ENCODE measurements around the gene GABRG2. TPM values are rescaled to one million over a fixed set of nuclear protein-coding genes. Genes with fewer than 3 reads are reported as not detected.
"Not testable (repeated sequence)": the region's sequence is repeated elsewhere in the genome, so short reads cannot be mapped to it uniquely, and the experiment has no call there.

GABRG2 gene
- total RNA-seq, 1 donor from 2014 or later = not detected

DNA sequence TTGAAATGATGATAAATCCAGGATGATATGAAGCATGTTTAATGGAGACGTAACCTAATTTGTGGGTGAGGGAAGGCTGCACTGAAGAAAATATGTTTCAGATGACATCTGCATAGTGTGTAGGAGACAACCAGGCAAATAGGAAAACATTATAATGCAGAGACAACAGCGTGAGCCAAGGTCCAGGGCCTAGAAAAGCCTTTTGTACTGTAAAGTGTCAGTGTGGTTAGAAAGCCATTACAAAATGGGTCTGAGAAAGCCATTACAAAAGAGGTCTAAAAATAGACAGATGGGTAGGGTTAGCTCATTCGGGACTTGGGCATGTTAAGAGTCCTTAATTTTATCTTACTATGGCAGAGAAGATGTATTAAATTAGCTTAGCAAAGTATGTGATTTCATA, 14.9 kb upstream of the GABRG2 start:
- Histone ChIP-seq H3K9me3 (no peaks in the 10 kb centered on the region), H3K36me3 (no peaks in the 10 kb centered on the region), H3K27ac (no peak overlapping the region), H3K4me1 (no peaks in the 10 kb centered on the region), H3K27me3 (no peaks in the 10 kb centered on the region), H3K4me3 (no peak overlapping the region)
- DNase-seq (no peak), ATAC-seq (no peak)
- TF ChIP-seq, protein P1, sequence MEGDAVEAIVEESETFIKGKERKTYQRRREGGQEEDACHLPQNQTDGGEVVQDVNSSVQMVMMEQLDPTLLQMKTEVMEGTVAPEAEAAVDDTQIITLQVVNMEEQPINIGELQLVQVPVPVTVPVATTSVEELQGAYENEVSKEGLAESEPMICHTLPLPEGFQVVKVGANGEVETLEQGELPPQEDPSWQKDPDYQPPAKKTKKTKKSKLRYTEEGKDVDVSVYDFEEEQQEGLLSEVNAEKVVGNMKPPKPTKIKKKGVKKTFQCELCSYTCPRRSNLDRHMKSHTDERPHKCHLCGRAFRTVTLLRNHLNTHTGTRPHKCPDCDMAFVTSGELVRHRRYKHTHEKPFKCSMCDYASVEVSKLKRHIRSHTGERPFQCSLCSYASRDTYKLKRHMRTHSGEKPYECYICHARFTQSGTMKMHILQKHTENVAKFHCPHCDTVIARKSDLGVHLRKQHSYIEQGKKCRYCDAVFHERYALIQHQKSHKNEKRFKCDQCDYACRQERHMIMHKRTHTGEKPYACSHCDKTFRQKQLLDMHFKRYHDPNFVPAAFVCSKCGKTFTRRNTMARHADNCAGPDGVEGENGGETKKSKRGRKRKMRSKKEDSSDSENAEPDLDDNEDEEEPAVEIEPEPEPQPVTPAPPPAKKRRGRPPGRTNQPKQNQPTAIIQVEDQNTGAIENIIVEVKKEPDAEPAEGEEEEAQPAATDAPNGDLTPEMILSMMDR (IDR thresholded peaks at IDR 0.05) = no peak
- intact Hi-C loops (cut with DNase I) = no loop called here

DNA sequence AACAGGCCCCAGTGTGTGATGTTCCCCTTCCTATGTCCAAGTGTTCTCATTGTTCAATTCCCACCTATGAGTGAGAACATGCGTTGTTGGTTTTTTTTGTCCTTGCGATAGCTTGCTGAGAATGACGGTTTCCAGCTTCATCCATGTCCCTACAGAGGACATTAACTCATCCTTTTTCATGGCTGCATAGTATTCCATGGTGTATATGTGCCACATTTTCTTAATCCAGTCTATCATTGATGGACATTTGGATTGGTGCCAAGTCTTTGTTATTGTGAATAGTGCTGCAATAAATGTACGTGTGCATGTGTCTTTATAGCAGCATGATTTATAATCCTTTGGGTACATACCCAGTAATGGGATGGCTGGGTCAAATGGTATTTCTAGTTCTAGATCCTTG, 12.5 kb upstream of the GABRG2 start:
- intact Hi-C loops (cut with DNase I); DNase-seq; H3K4me3 ChIP-seq; H3K9me3 ChIP-seq; ATAC-seq; H3K36me3 ChIP-seq; H3K27me3 ChIP-seq; H3K4me1 ChIP-seq; H3K27ac ChIP-seq: not testable (repeated sequence)

DNA sequence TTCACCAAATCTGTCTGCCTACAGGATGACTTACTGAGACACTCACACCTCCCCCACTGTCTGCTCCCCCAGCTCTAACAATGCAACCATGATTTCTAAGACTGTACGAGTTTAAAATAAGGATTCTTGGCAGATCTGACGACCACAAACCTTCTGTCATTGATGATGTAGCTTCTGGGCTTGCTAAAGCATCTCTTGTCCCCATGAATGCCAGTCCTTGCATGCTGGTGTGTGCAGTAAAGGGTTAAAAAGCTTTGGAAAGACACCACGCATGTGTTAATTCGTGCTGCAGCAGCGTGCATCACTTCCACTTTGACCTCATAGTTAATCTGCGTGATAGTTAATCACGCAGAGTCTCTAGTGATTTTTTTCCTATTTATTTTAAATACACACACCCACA, 411 bp upstream of the GABRG2 start:
- no peaks in the 10 kb centered on the region for H3K27me3 ChIP-seq
- H3K27ac ChIP-seq = no peak overlapping the region
- no peaks in the 10 kb centered on the region for H3K4me1 ChIP-seq
- H3K4me3 ChIP-seq = no peak overlapping the region
- ATAC-seq (no peak), DNase-seq (no peak)
- H3K9me3 ChIP-seq = no peaks in the 10 kb centered on the region
- H3K36me3 ChIP-seq = no peaks in the 10 kb centered on the region
- TF ChIP-seq, protein P1 (IDR thresholded peaks at IDR 0.05) = no peak
- intact Hi-C loops (cut with DNase I) = no loop called here

DNA sequence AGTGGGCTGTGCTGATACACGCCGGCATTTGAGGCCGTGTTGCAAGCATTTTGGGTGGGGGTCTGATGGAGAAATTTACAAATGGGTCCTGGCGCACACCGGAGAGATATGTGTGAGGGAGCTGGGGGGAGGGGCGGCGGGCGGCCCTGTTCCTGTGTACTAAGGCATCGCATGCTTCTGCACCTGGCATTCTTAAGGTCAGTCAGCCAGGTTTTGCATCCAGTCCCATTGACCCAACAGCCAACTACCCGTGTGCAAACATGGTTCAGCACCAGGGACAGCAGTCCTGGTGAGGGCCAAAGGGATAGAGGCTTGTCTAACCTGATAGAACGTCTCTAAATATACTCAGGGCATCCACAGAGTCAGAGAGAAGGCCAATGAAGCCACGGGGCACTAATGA, 839 bp downstream of the GABRG2 start:
- Histone ChIP-seq H3K27ac (no peak overlapping the region), H3K4me3 (no peak overlapping the region), H3K9me3 (no peaks in the 10 kb centered on the region), H3K4me1 (no peaks in the 10 kb centered on the region), H3K27me3 (no peaks in the 10 kb centered on the region), H3K36me3 (no peaks in the 10 kb centered on the region)
- no peak for DNase-seq
- TF ChIP-seq, protein P1 (IDR thresholded peaks at IDR 0.05) = no peak
- intact Hi-C loops (cut with DNase I) = no loop called here
- ATAC-seq = peak; percentile 78

DNA sequence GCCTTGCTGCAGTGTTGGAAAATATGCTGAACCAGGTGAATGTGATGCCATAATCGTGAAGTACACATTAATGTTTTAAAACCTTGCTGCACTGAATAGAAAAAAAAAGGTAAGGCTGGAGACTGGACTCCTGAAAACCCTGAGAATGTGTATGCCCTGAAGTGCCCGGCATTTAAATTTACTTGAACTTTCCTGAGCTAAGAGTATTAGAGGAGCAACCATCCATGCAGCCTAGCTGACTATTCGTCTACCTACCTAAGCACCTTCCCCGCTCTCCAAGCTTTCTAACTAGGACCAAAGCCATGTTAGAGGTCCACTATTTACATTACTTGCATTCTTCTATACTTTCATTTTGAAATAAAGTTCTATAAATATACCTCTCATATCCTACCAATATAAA, 1.4 kb downstream of the GABRG2 start:
- Histone ChIP-seq H3K27ac (no peak overlapping the region), H3K4me1 (no peaks in the 10 kb centered on the region), H3K27me3 (no peaks in the 10 kb centered on the region), H3K36me3 (no peaks in the 10 kb centered on the region), H3K9me3 (no peaks in the 10 kb centered on the region), H3K4me3 (no peak overlapping the region)
- no peak for ATAC-seq
- intact Hi-C loops (cut with DNase I) = no loop called here
- no peak for DNase-seq
- TF ChIP-seq, protein P1 (IDR thresholded peaks at IDR 0.05) = no peak

DNA sequence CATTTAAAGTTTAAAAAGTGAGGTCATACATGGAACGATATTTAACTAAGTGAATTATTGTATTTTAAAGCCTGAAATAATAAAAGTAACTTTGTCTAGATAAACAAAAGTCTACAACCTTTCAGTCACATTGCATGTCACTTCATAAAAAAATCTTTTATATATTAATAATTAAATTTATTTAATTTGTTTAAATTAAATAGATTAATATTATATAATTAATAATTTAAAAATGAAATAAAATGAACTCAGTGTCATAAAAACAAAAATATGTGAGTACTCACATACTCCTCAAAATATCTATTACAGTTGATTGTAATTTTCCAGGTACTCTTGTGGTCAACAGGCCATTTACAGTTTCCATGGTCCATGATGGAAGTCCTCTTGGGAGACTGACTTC, 11.2 kb downstream of the GABRG2 start:
- H3K4me1 ChIP-seq = no peaks in the 10 kb centered on the region
- intact Hi-C loops (cut with DNase I) = no loop called here
- no peak overlapping the region for H3K4me3 ChIP-seq

More for the DNA sequence above, 11.2 kb downstream of the GABRG2 start:
- TF ChIP-seq, protein P1 (IDR thresholded peaks at IDR 0.05) = no peak
- no peak for ATAC-seq
- no peaks in the 10 kb centered on the region for H3K27me3 ChIP-seq
- H3K9me3 ChIP-seq = no peaks in the 10 kb centered on the region
- DNase-seq = no peak
- H3K27ac ChIP-seq = no peak overlapping the region
- H3K36me3 ChIP-seq = no peaks in the 10 kb centered on the region

All from upper lobe of right lung (tissue), 1 donor.